Esophagus squamous epithelium (tissue), 5 donors: ENCODE results near the gene MRPL24. TPM values are rescaled to one million over a fixed set of nuclear protein-coding genes. Genes with fewer than 3 reads are reported as not detected.

Source experiments
- DNase-seq: peaks from one replicate; lab custom pipeline; 2025; lab: John Stamatoyannopoulos, UW
- H3K27ac ChIP-seq, 4 donors: fragments of 200-600 bp; sonication (generic); one replicate each; pipeline ENCODE4 v1.5.1; 2016 to 2019; ENCODE audit warnings: mild to moderate bottlenecking in 1 of 4
- H3K27me3 ChIP-seq, 4 donors: fragments of 200-600 bp; sonication (generic); 1 replicate in 3 of 4; 2 replicates in 1 of 4; pipeline versions ENCODE4 v1.5.1 to v1.6.0; 2017 to 2021; ENCODE audit warnings: antibody characterized with exemption in 1 of 4
- H3K36me3 ChIP-seq, 3 donors: fragments of 200-600 bp; sonication (generic); one replicate each; pipeline ENCODE4 v1.5.1; 2016 to 2019
- H3K4me1 ChIP-seq, 3 donors: fragments of 200-600 bp; sonication (generic); one replicate each; pipeline ENCODE4 v1.5.1; 2017 to 2019
- H3K4me3 ChIP-seq, 4 donors: fragments of 200-600 bp; sonication (generic); 1 replicate in 3 of 4; 2 replicates in 1 of 4; pipeline ENCODE4 v1.5.1; 2016 to 2019; ENCODE audit warnings: mild to moderate bottlenecking in 2 of 4, moderate library complexity in 1 of 4
- H3K9me3 ChIP-seq, 3 donors: fragments of 200-600 bp; sonication (generic); one replicate each; pipeline ENCODE4 v1.5.1; 2016 to 2019
- CTCF ChIP-seq, 6 experiments: fragments of 450-650 bp in 4 of 6; fragments of 200-600 bp in 2 of 6; sonication (generic) in 2 of 6; IDR thresholded peaks; one replicate each; pipeline ENCODE4 v1.5.1; 2016 to 2019; ENCODE audit warnings: antibody characterized with exemption in 6 of 6, mild to moderate bottlenecking in 4 of 6, moderate library complexity in 4 of 6
- POLR2A ChIP-seq, 4 donors: fragments of 450-650 bp; IDR thresholded peaks; one replicate each; pipeline ENCODE4 v1.6.1; 2017; ENCODE audit warnings: antibody characterized with exemption in 4 of 4, mild to moderate bottlenecking in 4 of 4, moderate library complexity in 3 of 4
- WGBS, 2 donors: methylation state at CpG; one replicate each; pipeline ENCODE4 v1.1.5; 2018; 5-methylcytosine and 5-hydroxymethylcytosine counted together
- intact Hi-C: fragments of 100-400 bp; cut with DNase I; formaldehyde crosslinking; loops from one replicate; pipeline ENCODE4 v1.15.0; 2022
- total RNA-seq, 4 donors: library from RNA; depleted of rRNA; stranded (reverse); fragments of >200 nt; gene quantifications; one replicate each; pipeline ENCODE4 v1.1.0, GENCODE V29; 2016
- donor health status: DM: yes; HTN: yes; CAD: no.

The MRPL24 gene
- total RNA-seq, 4 donors from 2014 or later: 39.5 to 45.8 (median 42.3) TPM

- no peak for TF ChIP-seq POLR2A (IDR thresholded peaks at IDR 0.05)
- TF ChIP-seq CTCF (IDR thresholded peaks at IDR 0.05): no peak
- Histone ChIP-seq H3K4me3 (no peak overlapping the region), H3K4me1 (peaks cover 24 to 73% (median 35%) of the 10 kb centered on the region in 3 donors), H3K27ac (no peak overlapping the region), H3K27me3 (no peaks in the 10 kb centered on the region), H3K9me3 (no peaks in the 10 kb centered on the region), H3K36me3 (peaks cover 23 to 47% (median 26%) of the 10 kb centered on the region in 3 donors)
- DNase-seq: no peak
- intact Hi-C loops: no loop called here
- WGBS, 2 donors: 89 to 91% methylated on average over 4 of the region's 4 CpGs
Observed at GRCh38 chr1:156742801-156743200, 1.9 kb upstream of the MRPL24 start.

GRCh38 chr1:156742017-156742416 is 1.1 kb upstream of the MRPL24 start:
- 67 to 72% methylated on average over 3 of the region's 3 CpGs for WGBS, 2 donors

GRCh38 chr1:156741481-156741983 is 644 bp upstream of the MRPL24 start:
- peaks cover 28 to 60% (median 37%) of the 10 kb centered on the region in 3 donors for H3K36me3 ChIP-seq
- no peaks in the 10 kb centered on the region for H3K9me3 ChIP-seq
- peak overlapping the region in 3 of 4 donors; percentile 79 to 90 (median 87) for H3K4me3 ChIP-seq

More at GRCh38 chr1:156742017-156742416, 1.1 kb upstream of the MRPL24 start:
- intact Hi-C loops: no loop called here
- Histone ChIP-seq H3K4me1 (peaks cover 17 to 65% (median 32%) of the 10 kb centered on the region in 3 donors), H3K27me3 (no peaks in the 10 kb centered on the region), H3K36me3 (peaks cover 24 to 55% (median 32%) of the 10 kb centered on the region in 3 donors), H3K9me3 (no peaks in the 10 kb centered on the region), H3K4me3 (no peak overlapping the region), H3K27ac (peak overlapping the region; percentile 76 to 95 (median 92))
- TF ChIP-seq POLR2A (IDR thresholded peaks at IDR 0.05): no peak
- no peak for TF ChIP-seq CTCF (IDR thresholded peaks at IDR 0.05)
- no peak for DNase-seq

GRCh38 chr1:156740237-156740740 is 599 bp downstream of the MRPL24 start:
- Histone ChIP-seq H3K36me3 (peaks cover 34 to 70% (median 41%) of the 10 kb centered on the region in 3 donors), H3K27ac (peak overlapping the region; percentile 62 to 93 (median 87)), H3K27me3 (no peaks in the 10 kb centered on the region), H3K4me1 (peaks cover under 1 to 48% (median 16%) of the 10 kb centered on the region in 3 donors), H3K9me3 (no peaks in the 10 kb centered on the region), H3K4me3 (peak overlapping the region; percentile 50 to 90 (median 83))
- intact Hi-C loops: no loop called here
- DNase-seq: no peak
- WGBS, 2 donors: 11 to 19% methylated on average over 6 of the region's 7 CpGs
- TF ChIP-seq CTCF (IDR thresholded peaks at IDR 0.05) (no peak), POLR2A (IDR thresholded peaks at IDR 0.05) (no peak)

More at GRCh38 chr1:156741481-156741983, 644 bp upstream of the MRPL24 start:
- peak overlapping the region; percentile 76 to 95 (median 92) for H3K27ac ChIP-seq
- DNase-seq: no peak
- H3K27me3 ChIP-seq: no peaks in the 10 kb centered on the region
- intact Hi-C loops: no loop called here
- TF ChIP-seq CTCF (IDR thresholded peaks at IDR 0.05) (no peak), POLR2A (IDR thresholded peaks at IDR 0.05) (no peak)
- H3K4me1 ChIP-seq: peaks cover 13 to 60% (median 29%) of the 10 kb centered on the region in 3 donors
- 41 to 52% methylated on average over 8 of the region's 8 CpGs for WGBS, 2 donors

GRCh38 chr1:156738916-156739315 is 2.0 kb downstream of the MRPL24 start:
- intact Hi-C loops: no loop called here
- peaks cover 26 to 70% (median 35%) of the 10 kb centered on the region in 3 donors for H3K36me3 ChIP-seq
- 75 to 76% methylated on average over 2 of the region's 2 CpGs for WGBS, 2 donors

More at GRCh38 chr1:156738916-156739315, 2.0 kb downstream of the MRPL24 start:
- no peak for DNase-seq
- Histone ChIP-seq H3K4me1 (peaks cover 0 to 34% (median 15%) of the 10 kb centered on the region in 3 donors), H3K9me3 (no peaks in the 10 kb centered on the region), H3K27me3 (no peaks in the 10 kb centered on the region), H3K27ac (no peak overlapping the region), H3K4me3 (no peak overlapping the region)
- TF ChIP-seq CTCF (IDR thresholded peaks at IDR 0.05) (no peak), POLR2A (IDR thresholded peaks at IDR 0.05) (no peak)
